HL-60 (cell line): ENCODE data around the gene VPS18.

ENCODE experiments used
- CTCF ChIP-seq: IDR thresholded peaks from one replicate; pipeline ENCODE4 v1.5.1; 2011; ENCODE audit warnings: low read length, control low read depth, inconsistent platforms; ENCODE audit not compliant: insufficient read depth
- GABPA ChIP-seq: IDR thresholded peaks from 2 replicates; pipeline ENCODE4 v1.6.1; 2012; ENCODE audit warnings: low read depth
- POLR2AphosphoS5 ChIP-seq: IDR thresholded peaks from 2 replicates; pipeline ENCODE4 v1.6.1; 2012; ENCODE audit warnings: low read depth
- SPI1 ChIP-seq: IDR thresholded peaks from 2 replicates; pipeline ENCODE4 v1.6.1; 2012; ENCODE audit warnings: low read depth, mild to moderate bottlenecking, borderline replicate concordance
- TF ChIP-seq, protein P1 (sequence below): IDR thresholded peaks from 2 replicates; pipeline ENCODE4 v1.6.1; 2012; ENCODE audit warnings: low read depth; ENCODE audit not compliant: insufficient replicate concordance

- no peak for TF ChIP-seq CTCF
- TF ChIP-seq POLR2AphosphoS5, result no peak
- no peak for TF ChIP-seq GABPA
- TF ChIP-seq, protein P1, sequence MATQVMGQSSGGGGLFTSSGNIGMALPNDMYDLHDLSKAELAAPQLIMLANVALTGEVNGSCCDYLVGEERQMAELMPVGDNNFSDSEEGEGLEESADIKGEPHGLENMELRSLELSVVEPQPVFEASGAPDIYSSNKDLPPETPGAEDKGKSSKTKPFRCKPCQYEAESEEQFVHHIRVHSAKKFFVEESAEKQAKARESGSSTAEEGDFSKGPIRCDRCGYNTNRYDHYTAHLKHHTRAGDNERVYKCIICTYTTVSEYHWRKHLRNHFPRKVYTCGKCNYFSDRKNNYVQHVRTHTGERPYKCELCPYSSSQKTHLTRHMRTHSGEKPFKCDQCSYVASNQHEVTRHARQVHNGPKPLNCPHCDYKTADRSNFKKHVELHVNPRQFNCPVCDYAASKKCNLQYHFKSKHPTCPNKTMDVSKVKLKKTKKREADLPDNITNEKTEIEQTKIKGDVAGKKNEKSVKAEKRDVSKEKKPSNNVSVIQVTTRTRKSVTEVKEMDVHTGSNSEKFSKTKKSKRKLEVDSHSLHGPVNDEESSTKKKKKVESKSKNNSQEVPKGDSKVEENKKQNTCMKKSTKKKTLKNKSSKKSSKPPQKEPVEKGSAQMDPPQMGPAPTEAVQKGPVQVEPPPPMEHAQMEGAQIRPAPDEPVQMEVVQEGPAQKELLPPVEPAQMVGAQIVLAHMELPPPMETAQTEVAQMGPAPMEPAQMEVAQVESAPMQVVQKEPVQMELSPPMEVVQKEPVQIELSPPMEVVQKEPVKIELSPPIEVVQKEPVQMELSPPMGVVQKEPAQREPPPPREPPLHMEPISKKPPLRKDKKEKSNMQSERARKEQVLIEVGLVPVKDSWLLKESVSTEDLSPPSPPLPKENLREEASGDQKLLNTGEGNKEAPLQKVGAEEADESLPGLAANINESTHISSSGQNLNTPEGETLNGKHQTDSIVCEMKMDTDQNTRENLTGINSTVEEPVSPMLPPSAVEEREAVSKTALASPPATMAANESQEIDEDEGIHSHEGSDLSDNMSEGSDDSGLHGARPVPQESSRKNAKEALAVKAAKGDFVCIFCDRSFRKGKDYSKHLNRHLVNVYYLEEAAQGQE, result no peak
- no peak for TF ChIP-seq SPI1
These were observed 19.8 kb downstream of the VPS18 start for GRCh38 chr15:40914013-40914412.
